GM23338 (cell line): ENCODE data around the gene DHPS. TPM values are rescaled to one million over a fixed set of nuclear protein-coding genes. Genes with fewer than 3 reads are reported as not detected.

Experiments used
- ATAC-seq: fragments of 200-7000 bp; cut with Tn5 transposase; 3 replicates; pipeline ENCODE4 v1.9.1; 2020
- DNase-seq: peaks from one replicate; pipeline ENCODE4 v3.0.0-alpha.2; 2015; ENCODE audit warnings: low spot score
- H2AFZ ChIP-seq: fragments of 200-600 bp; sonication (generic); 2 replicates; pipeline ENCODE4 v1.8.0; 2016; ENCODE audit warnings: antibody characterized with exemption, mild to moderate bottlenecking, moderate library complexity
- H3F3A ChIP-seq: fragments of 200-600 bp; sonication (generic); replicated peaks from 2 replicates; pipeline ENCODE4 v1.8.0; 2017; ENCODE audit warnings: antibody characterized with exemption, mixed run types, low read depth
- H3K27ac ChIP-seq: fragments of 200-600 bp; sonication (generic); 2 replicates; pipeline ENCODE4 v1.6.1; 2016; ENCODE audit warnings: low read depth
- H3K27me3 ChIP-seq: fragments of 200-600 bp; sonication (generic); 2 replicates; pipeline ENCODE4 v1.8.0; 2016; ENCODE audit warnings: mild to moderate bottlenecking, mixed run types, moderate library complexity; ENCODE audit not compliant: insufficient read depth
- H3K36me3 ChIP-seq: fragments of 200-600 bp; sonication (generic); 2 replicates; pipeline ENCODE4 v1.8.0; 2016; ENCODE audit warnings: mild to moderate bottlenecking; ENCODE audit not compliant: insufficient read depth
- H3K4me1 ChIP-seq: fragments of 200-600 bp; sonication (generic); 2 replicates; pipeline ENCODE4 v1.8.0; 2016; ENCODE audit warnings: mild to moderate bottlenecking, moderate library complexity; ENCODE audit not compliant: insufficient read depth
- H3K4me2 ChIP-seq: fragments of 200-600 bp; sonication (generic); 2 replicates; pipeline ENCODE4 v1.7.1; 2017; ENCODE audit warnings: mixed run types
- H3K4me3 ChIP-seq: fragments of 200-600 bp; sonication (generic); 2 replicates; pipeline ENCODE4 v1.6.1; 2016; ENCODE audit warnings: mixed run types
- H3K79me2 ChIP-seq: fragments of 200-600 bp; sonication (generic); replicated peaks from 2 replicates; pipeline ENCODE4 v1.8.0; 2017; ENCODE audit warnings: mild to moderate bottlenecking; ENCODE audit not compliant: insufficient read depth
- H3K9me2 ChIP-seq: fragments of 200-600 bp; sonication (generic); 2 replicates; pipeline ENCODE4 v1.8.0; 2017; ENCODE audit not compliant: insufficient read depth
- H4K20me1 ChIP-seq: fragments of 200-600 bp; sonication (generic); replicated peaks from 2 replicates; pipeline ENCODE4 v1.8.0; 2017; ENCODE audit warnings: mild to moderate bottlenecking; ENCODE audit not compliant: insufficient read depth
- H3K27ac Mint-ChIP-seq: 2 replicates; pipeline ENCODE4 v1.8.0; 2020; ENCODE audit warnings: inconsistent platforms, mild to moderate bottlenecking, moderate library complexity, mixed read lengths
- H3K27me3 Mint-ChIP-seq: 3 replicates; pipeline ENCODE4 v1.8.0; 2022; ENCODE audit warnings: low read depth, mild to moderate bottlenecking, moderate library complexity, mixed read lengths, inconsistent platforms; ENCODE audit not compliant: insufficient read depth, poor library complexity
- H3K36me3 Mint-ChIP-seq: 3 replicates; pipeline ENCODE4 v1.8.0; 2021; ENCODE audit warnings: low read depth, mild to moderate bottlenecking, inconsistent platforms, moderate library complexity, mixed read lengths
- H3K4me1 Mint-ChIP-seq: 3 replicates; pipeline ENCODE4 v1.8.0; 2020; ENCODE audit warnings: mild to moderate bottlenecking, inconsistent platforms, mixed read lengths
- H3K4me3 Mint-ChIP-seq: 3 replicates; pipeline ENCODE4 v1.8.0; 2021; ENCODE audit warnings: moderate library complexity, mild to moderate bottlenecking, inconsistent platforms, mixed read lengths
- H3K9me3 Mint-ChIP-seq: 3 replicates; pipeline ENCODE4 v1.8.0; 2020; ENCODE audit warnings: moderate library complexity, mild to moderate bottlenecking, inconsistent platforms, mixed read lengths
- CREB1 ChIP-seq: fragments of 250-450 bp; sonication (Bioruptor Pico); IDR thresholded peaks from 2 replicates; pipeline ENCODE4 v1.5.0; 2020; ENCODE audit warnings: low read depth, mild to moderate bottlenecking, moderate library complexity
- CTCF ChIP-seq, 2 experiments: fragments of 200-600 bp in 1 of 2; sonication (generic) in 1 of 2; conservative IDR thresholded peaks; 2 replicates each; pipeline versions ENCODE4 v1.5.1 to v1.6.1; 2016 to 2017; ENCODE audit warnings: antibody characterized with exemption in 2 of 2, low read depth in 2 of 2, mild to moderate bottlenecking in 2 of 2, moderate library complexity in 1 of 2
- ETS1 ChIP-seq: IDR thresholded peaks from 2 replicates; pipeline ENCODE4 v1.6.1; 2016; ENCODE audit warnings: antibody characterized with exemption
- EZH2 ChIP-seq: fragments of 200-600 bp; sonication (generic); IDR thresholded peaks from one replicate; pipeline ENCODE4 v1.8.0; 2017; ENCODE audit warnings: antibody characterized with exemption, mild to moderate bottlenecking, low read depth; ENCODE audit not compliant: unreplicated experiment
- EZH2phosphoT487 ChIP-seq: fragments of 200-600 bp; sonication (generic); IDR thresholded peaks from one replicate; pipeline ENCODE4 v1.8.1; 2018; ENCODE audit warnings: antibody characterized with exemption; ENCODE audit not compliant: unreplicated experiment
- JUNB ChIP-seq: IDR thresholded peaks from one replicate; pipeline ENCODE4 v1.6.1; 2016; ENCODE audit warnings: antibody characterized with exemption; ENCODE audit not compliant: unreplicated experiment
- NANOG ChIP-seq: IDR thresholded peaks from 2 replicates; pipeline ENCODE4 v1.6.1; 2016; ENCODE audit warnings: antibody characterized with exemption, borderline replicate concordance
- POLR2AphosphoS5 ChIP-seq: IDR thresholded peaks from 2 replicates; pipeline ENCODE4 v1.6.1; 2016; ENCODE audit warnings: antibody characterized with exemption, low read depth
- REST ChIP-seq: IDR thresholded peaks from one replicate; pipeline ENCODE4 v1.6.1; 2018; ENCODE audit warnings: antibody characterized with exemption; ENCODE audit not compliant: unreplicated experiment
- STAT1 ChIP-seq: IDR thresholded peaks from one replicate; pipeline ENCODE4 v1.6.1; 2016; ENCODE audit warnings: antibody characterized with exemption; ENCODE audit not compliant: unreplicated experiment
- ZNF114 ChIP-seq: fragments of 250-450 bp; sonication (Bioruptor Pico); IDR thresholded peaks from 2 replicates; pipeline ENCODE4 v1.5.0; 2020; ENCODE audit warnings: mild to moderate bottlenecking, moderate library complexity
- ZNF331 ChIP-seq: fragments of 250-450 bp; sonication (Bioruptor Pico); IDR thresholded peaks from 2 replicates; pipeline ENCODE4 v1.5.0; 2020; ENCODE audit warnings: low read depth, mild to moderate bottlenecking, moderate library complexity
- ZNF462 ChIP-seq: fragments of 250-450 bp; sonication (Bioruptor Pico); IDR thresholded peaks from 2 replicates; pipeline ENCODE4 v1.5.0; 2020; ENCODE audit warnings: mild to moderate bottlenecking, moderate library complexity
- polyA plus RNA-seq: library from polyadenylated mRNA; unstranded; fragments of >200 nt; fragmentation: Nextera tagmentation; extraction: Ambion mirVana; gene quantifications from 2 replicates; pipeline ENCODE4 v1.2.1, GENCODE V29; 2016
- total RNA-seq: library from RNA; depleted of rRNA; stranded (reverse); fragments of >200 nt; shearing (Covaris generic); gene quantifications from 2 replicates; pipeline ENCODE4 v1.2.3, GENCODE V29; 2014

The DHPS gene
- total and polyA plus RNA-seq, 2 experiments from 2014 or later = 85.4 to 126 TPM

GRCh38 chr19:12675940-12676339, 5.7 kb downstream of the DHPS start:
- Histone ChIP-seq H3K9me2 (no peaks in the 10 kb centered on the region), H4K20me1 (peaks cover 13% of the 10 kb centered on the region), H3K27me3 (no peaks in the 10 kb centered on the region), H2AFZ (no peak overlapping the region), H3K4me1 (no peaks in the 10 kb centered on the region), H3K4me2 (no peak overlapping the region), H3K79me2 (peaks cover 12% of the 10 kb centered on the region), H3K36me3 (peaks cover 31% of the 10 kb centered on the region; the same call in 1 of the 2 replicates), H3K27ac (no peak overlapping the region), H3F3A (peaks cover 35% of the 10 kb centered on the region), H3K4me3 (no peak overlapping the region)
- H3K27me3 Mint-ChIP-seq = peaks cover 30% of the 10 kb centered on the region
- peaks cover 79% of the 10 kb centered on the region for H3K36me3 Mint-ChIP-seq
- H3K9me3 Mint-ChIP-seq = peaks cover 1% of the 10 kb centered on the region; the same call in 2 of the 3 replicates
- DNase-seq (no peak), ATAC-seq (no peak)
- H3K4me3 Mint-ChIP-seq = no peak overlapping the region
- H3K27ac Mint-ChIP-seq = peak overlapping the region; percentile 77; the same call in 1 of the 2 replicates
- H3K4me1 Mint-ChIP-seq = peaks cover 1% of the 10 kb centered on the region
- TF ChIP-seq EZH2phosphoT487 (no peak), ETS1 (no peak), NANOG (no peak), ZNF114 (CRISPR knock-in tag) (no peak), STAT1 (no peak), CREB1 (CRISPR knock-in tag) (no peak), POLR2AphosphoS5 (no peak), JUNB (no peak), ZNF462 (CRISPR knock-in tag) (no peak), REST (no peak), EZH2 (no peak), CTCF (conservative IDR thresholded peaks at IDR 0.05; ENCODE audit: low read depth in 2 of 2) (no peak), ZNF331 (CRISPR knock-in tag) (no peak)
